H7 (cell line): ENCODE data around the gene NPTN. TPM values are rescaled to one million over a fixed set of nuclear protein-coding genes. Genes with fewer than 3 reads are reported as not detected.
"Not testable (repeated sequence)": the region's sequence is repeated elsewhere in the genome, so short reads cannot be mapped to it uniquely, and the experiment has no call there.

Source experiments
- DNase-seq: peaks from one replicate; pipeline ENCODE4 v3.0.0; 2012
- H3K27me3 ChIP-seq: 2 replicates; pipeline ENCODE4 v1.6.0; 2011; ENCODE audit warnings: mild to moderate bottlenecking, low read length; ENCODE audit not compliant: control insufficient read depth, insufficient read depth
- H3K36me3 ChIP-seq: replicated peaks from 2 replicates; pipeline ENCODE4 v1.5.1; 2011; ENCODE audit warnings: low read length; ENCODE audit not compliant: control insufficient read depth, insufficient read depth
- H3K4me3 ChIP-seq: 2 replicates; pipeline ENCODE4 v1.5.1; 2011; ENCODE audit warnings: low read depth, mild to moderate bottlenecking, control low read depth, low read length, moderate library complexity; ENCODE audit not compliant: insufficient read depth
- total RNA-seq: library from RNA; depleted of rRNA; stranded (reverse); fragments of >200 nt; shearing (Covaris generic); gene quantifications from 2 replicates; pipeline ENCODE4 v1.2.3, GENCODE V29; 2014

Gene NPTN
- total RNA-seq, 1 experiment from 2014 or later, result 85.4 TPM

DNA sequence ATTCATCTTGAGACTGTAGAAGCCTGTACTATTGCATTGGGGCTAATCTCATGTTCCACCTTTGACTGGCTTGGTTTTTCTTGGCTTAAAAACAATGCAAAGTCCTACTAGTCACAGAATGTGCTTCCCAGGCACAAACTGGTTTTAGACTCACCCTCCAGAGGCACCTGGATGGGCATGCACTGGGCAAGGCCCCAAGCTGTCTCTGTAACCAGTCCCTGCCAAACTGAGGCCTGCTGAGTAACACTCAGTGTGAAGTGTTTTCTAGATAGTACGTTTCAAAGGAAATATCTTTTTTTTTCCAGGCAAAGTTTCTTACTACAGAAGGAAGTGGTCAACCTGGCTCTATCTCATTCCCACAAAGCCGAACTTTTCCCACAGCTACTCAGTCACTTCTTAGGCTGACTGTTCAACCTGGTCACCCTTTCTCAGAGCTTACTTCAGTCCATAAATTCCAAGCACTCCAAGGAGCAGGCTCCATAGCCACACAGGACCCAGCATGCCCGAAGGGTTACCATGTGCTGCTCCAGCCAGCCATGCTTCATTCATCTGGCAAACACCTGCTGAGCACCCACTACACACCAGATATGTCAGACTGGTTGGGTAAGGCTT is 57.4 kb downstream of the NPTN start:
- no peak overlapping the region for H3K4me3 ChIP-seq

GRCh38 chr15:73573572-73573971 is 59.6 kb downstream of the NPTN start:
- peaks cover 23% of the 10 kb centered on the region for H3K36me3 ChIP-seq
- DNase-seq, result no peak
- H3K4me3 ChIP-seq, result no peak overlapping the region
- no peaks in the 10 kb centered on the region for H3K27me3 ChIP-seq

More for the DNA sequence above, 57.4 kb downstream of the NPTN start:
- DNase-seq, result no peak
- no peaks in the 10 kb centered on the region for H3K27me3 ChIP-seq
- H3K36me3 ChIP-seq, result peaks cover 9% of the 10 kb centered on the region

GRCh38 chr15:73573037-73573436 is 60.2 kb downstream of the NPTN start:
- Histone ChIP-seq H3K36me3 (peaks cover 24% of the 10 kb centered on the region), H3K27me3 (no peaks in the 10 kb centered on the region), H3K4me3 (no peak overlapping the region)
- DNase-seq, result no peak

GRCh38 chr15:73572296-73572695 is 60.9 kb downstream of the NPTN start:
- no peak for DNase-seq
- peaks cover 26% of the 10 kb centered on the region for H3K36me3 ChIP-seq
- H3K27me3 ChIP-seq, result no peaks in the 10 kb centered on the region
- H3K4me3 ChIP-seq, result no peak overlapping the region

- DNase-seq, result no peak
- Histone ChIP-seq H3K4me3 (no peak overlapping the region), H3K36me3 (peaks cover 26% of the 10 kb centered on the region), H3K27me3 (no peaks in the 10 kb centered on the region)
Observed at GRCh38 chr15:73571346-73571745, 61.8 kb downstream of the NPTN start.

- no peak for DNase-seq
- Histone ChIP-seq H3K27me3 (no peaks in the 10 kb centered on the region), H3K36me3 (peaks cover 24% of the 10 kb centered on the region), H3K4me3 (no peak overlapping the region)
Observed at GRCh38 chr15:73570355-73571032, 62.7 kb downstream of the NPTN start.

DNA sequence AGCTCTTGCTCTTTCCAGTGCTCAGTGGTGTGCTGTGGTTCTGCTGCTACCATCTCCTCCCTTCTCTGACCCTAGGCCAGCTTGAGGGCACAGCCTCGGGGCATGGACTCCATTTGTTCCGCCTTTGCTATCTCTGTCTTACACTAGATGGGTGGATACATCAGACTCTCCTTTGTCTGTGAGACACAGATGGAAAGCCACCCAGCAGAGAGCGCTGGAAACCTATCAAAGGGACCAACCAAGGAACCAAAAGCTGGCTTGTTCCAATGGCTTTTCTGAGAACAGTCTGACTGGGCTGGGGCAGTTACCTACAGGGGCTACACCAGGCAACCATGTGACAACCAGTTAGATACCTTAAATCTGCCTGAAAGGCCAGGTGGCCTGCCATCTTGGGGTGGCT is 63.8 kb downstream of the NPTN start:
- no peak overlapping the region for H3K4me3 ChIP-seq
- no peaks in the 10 kb centered on the region for H3K27me3 ChIP-seq
- peaks cover 24% of the 10 kb centered on the region for H3K36me3 ChIP-seq
- no peak for DNase-seq

DNA sequence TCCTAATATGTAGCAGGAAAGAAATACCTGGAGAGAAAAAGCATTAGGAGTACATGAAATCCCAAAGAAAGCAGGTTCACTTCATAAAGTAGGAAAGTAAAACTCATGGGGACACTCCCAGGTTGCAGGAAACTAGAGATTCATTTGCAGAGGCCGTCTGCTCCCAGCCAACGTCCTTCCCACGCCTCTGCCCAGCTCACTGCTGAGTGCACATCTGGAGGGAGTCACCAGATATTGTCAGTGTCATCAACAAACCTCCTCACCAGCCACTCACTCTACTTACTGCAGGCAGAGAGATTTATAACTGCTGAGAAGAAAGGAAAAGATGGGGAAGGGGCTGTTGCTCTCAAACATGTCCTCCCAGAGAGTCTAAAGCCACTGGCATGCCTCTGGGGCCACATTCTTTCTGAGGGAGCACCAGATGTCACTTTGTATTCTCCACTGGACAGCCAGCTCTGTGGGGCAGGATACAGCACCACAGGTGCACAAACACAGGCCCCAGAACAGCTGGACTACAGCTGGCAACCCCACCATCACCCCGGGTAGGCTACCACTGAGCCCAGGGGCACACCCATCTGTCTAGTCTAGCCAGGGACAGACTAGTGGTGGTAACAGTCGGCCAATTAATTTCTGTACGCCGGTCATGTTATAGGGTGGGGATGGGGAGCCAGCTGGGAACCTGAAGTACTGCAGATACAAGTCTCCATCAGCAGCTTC is 64.5 kb downstream of the NPTN start:
- no peak for DNase-seq
- peaks cover 24% of the 10 kb centered on the region for H3K36me3 ChIP-seq
- H3K4me3 ChIP-seq, result no peak overlapping the region
- no peaks in the 10 kb centered on the region for H3K27me3 ChIP-seq

DNA sequence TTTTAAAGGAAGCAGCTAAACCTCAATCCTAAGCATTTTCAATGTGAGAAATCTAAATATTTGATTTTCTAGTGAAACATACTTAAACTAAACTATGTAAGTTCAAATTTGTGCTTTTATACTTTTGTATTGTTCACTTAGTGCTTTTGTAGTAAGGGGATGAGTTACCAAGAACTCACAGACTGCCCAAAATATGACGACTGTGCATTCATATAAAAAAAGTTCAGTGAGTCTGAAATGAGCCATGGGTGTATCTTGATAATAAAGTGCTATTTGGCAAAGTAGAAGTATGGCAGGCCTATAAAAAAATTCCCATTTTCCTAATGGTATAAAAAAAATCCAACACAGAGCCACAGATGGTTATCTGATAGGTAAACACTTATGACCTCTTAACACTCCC is 66.2 kb downstream of the NPTN start:
- no peak overlapping the region for H3K4me3 ChIP-seq
- no peak for DNase-seq
- H3K27me3 ChIP-seq, result no peaks in the 10 kb centered on the region
- peaks cover 26% of the 10 kb centered on the region for H3K36me3 ChIP-seq

- Histone ChIP-seq H3K27me3 (no peaks in the 10 kb centered on the region), H3K4me3 (no peak overlapping the region), H3K36me3 (peaks cover 18% of the 10 kb centered on the region)
- DNase-seq, result no peak
Observed at GRCh38 chr15:73564255-73564654, 68.9 kb downstream of the NPTN start.

- Histone ChIP-seq H3K36me3 (peaks cover 10% of the 10 kb centered on the region), H3K27me3 (no peaks in the 10 kb centered on the region), H3K4me3 (no peak overlapping the region)
- DNase-seq, result no peak
Observed at GRCh38 chr15:73560501-73561117, 72.6 kb downstream of the NPTN start.

- Histone ChIP-seq H3K27me3 (no peaks in the 10 kb centered on the region), H3K36me3 (peaks cover 9% of the 10 kb centered on the region)
- no peak for DNase-seq
Observed at GRCh38 chr15:73558529-73558928, 74.7 kb downstream of the NPTN start.

DNA sequence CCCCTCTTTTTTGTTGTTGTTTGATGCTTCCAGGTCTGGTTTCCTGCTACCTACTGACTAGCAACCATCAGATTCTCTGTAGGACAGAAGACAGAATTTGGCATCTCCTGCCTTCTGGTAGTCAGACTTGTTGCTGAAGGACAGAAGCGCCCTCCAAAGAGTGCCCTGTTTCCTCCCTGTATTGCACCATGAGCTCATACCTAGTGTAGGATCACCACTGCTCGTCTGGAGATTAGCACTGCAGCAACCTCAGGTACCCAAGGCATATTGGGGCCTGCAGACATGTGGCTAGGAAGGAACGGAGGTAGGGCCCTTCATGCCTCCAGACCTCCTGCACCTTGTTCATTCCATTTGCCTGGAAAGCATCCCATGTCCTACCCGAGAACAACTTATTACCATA is 78.1 kb downstream of the NPTN start:
- Histone ChIP-seq H3K27me3 (no peaks in the 10 kb centered on the region), H3K4me3 (no peak overlapping the region), H3K36me3 (peaks cover 4% of the 10 kb centered on the region)
- DNase-seq, result no peak

More at GRCh38 chr15:73558529-73558928, 74.7 kb downstream of the NPTN start:
- H3K4me3 ChIP-seq, result no peak overlapping the region

DNA sequence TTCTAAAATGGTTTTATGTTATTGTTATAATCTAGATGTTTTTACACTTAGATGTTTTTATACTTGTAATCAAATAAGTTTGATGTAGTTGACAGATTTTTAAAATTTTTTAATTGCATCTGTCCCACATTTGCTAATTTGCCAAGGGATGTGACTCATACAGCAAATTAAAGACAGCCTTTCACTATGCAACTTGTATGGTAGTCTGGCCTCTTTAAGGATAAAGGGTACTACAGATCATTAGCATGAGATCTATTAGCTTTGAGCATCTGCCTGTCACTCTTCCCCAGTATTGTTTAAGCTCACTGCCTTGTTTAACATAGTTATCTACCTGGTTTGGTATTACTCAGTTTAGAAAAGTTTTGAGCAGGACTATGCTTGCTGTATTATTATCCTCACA is 83.0 kb downstream of the NPTN start:
- DNase-seq, result no peak
- Histone ChIP-seq H3K27me3 (no peaks in the 10 kb centered on the region), H3K4me3 (no peak overlapping the region), H3K36me3 (no peaks in the 10 kb centered on the region)

- H3K36me3 ChIP-seq, DNase-seq, H3K4me3 ChIP-seq, H3K27me3 ChIP-seq: not testable (repeated sequence)
Observed at GRCh38 chr15:73548925-73549324, 84.3 kb downstream of the NPTN start.
